ENCODE data around the gene STARD10. TPM values are rescaled to one million over a fixed set of nuclear protein-coding genes. Genes with fewer than 3 reads are reported as not detected.

STARD10 gene
- total RNA-seq, 2 donors from 2014 or later: 32.2 to 33.3 TPM

GRCh38 chr11:72779495-72780128, 14.2 kb downstream of the STARD10 start:
- Mint-ChIP-seq H3K9me3 (no peaks in the 10 kb centered on the region), H3K27ac (no peak overlapping the region), H3K27me3 (ENCODE audit: insufficient read depth) (peaks cover 7% of the 10 kb centered on the region), H3K4me3 (peak overlapping the region; percentile 65), H3K4me1 (peaks cover 11% of the 10 kb centered on the region), H3K36me3 (ENCODE audit: low read depth) (peaks cover 5% of the 10 kb centered on the region)
- Histone ChIP-seq H3K36me3 (ENCODE audit: control insufficient read depth, insufficient read depth, low read length) (no peaks in the 10 kb centered on the region), H3K9me3 (ENCODE audit: control insufficient read depth, low read length) (no peaks in the 10 kb centered on the region), H3K4me1 (ENCODE audit: control insufficient read depth, insufficient read depth, low read length) (peaks cover 4% of the 10 kb centered on the region), H3K27ac (ENCODE audit: low read depth, low read length) (no peak overlapping the region), H3K4me3 (ENCODE audit: low read length) (no peak overlapping the region), H3K9ac (ENCODE audit: extremely low read depth, low read length, poor library complexity, severe bottlenecking) (no peak overlapping the region), H3K27me3 (ENCODE audit: control insufficient read depth, insufficient read depth, low read length, poor library complexity, severe bottlenecking) (peaks cover 14% of the 10 kb centered on the region)
- WGBS, 2 experiments (ENCODE audit: insufficient coverage in 1 of 2, insufficient read length in 1 of 2): 89 to 90% methylated on average over 3 to 4 of the region's 4 CpGs
- no peak for DNase-seq
- TF ChIP-seq CTCF (conservative IDR thresholded peaks at IDR 0.05): no peak

GRCh38 chr11:72778535-72779494, 15.0 kb downstream of the STARD10 start:
- Histone ChIP-seq H3K4me1 (ENCODE audit: control insufficient read depth, insufficient read depth, low read length) (peaks cover 4% of the 10 kb centered on the region), H3K36me3 (ENCODE audit: control insufficient read depth, insufficient read depth, low read length) (no peaks in the 10 kb centered on the region), H3K4me3 (ENCODE audit: low read length) (no peak overlapping the region), H3K9ac (ENCODE audit: extremely low read depth, low read length, poor library complexity, severe bottlenecking) (no peak overlapping the region), H3K27ac (ENCODE audit: low read depth, low read length) (no peak overlapping the region), H3K27me3 (ENCODE audit: control insufficient read depth, insufficient read depth, low read length, poor library complexity, severe bottlenecking) (peaks cover 14% of the 10 kb centered on the region), H3K9me3 (ENCODE audit: control insufficient read depth, low read length) (no peaks in the 10 kb centered on the region)
- Mint-ChIP-seq H3K9me3 (no peaks in the 10 kb centered on the region), H3K27me3 (ENCODE audit: insufficient read depth) (peaks cover 7% of the 10 kb centered on the region), H3K27ac (no peak overlapping the region), H3K4me1 (peaks cover 11% of the 10 kb centered on the region), H3K36me3 (ENCODE audit: low read depth) (peaks cover 5% of the 10 kb centered on the region), H3K4me3 (no peak overlapping the region)
- WGBS, 2 experiments (ENCODE audit: insufficient coverage in 1 of 2, insufficient read length in 1 of 2): 87 to 100% methylated on average over 3 to 7 of the region's 7 CpGs
- no peak for TF ChIP-seq CTCF (conservative IDR thresholded peaks at IDR 0.05)
- peak; percentile 53 for DNase-seq

- no peak overlapping the region for H3K4me3 Mint-ChIP-seq
- H3K27me3 Mint-ChIP-seq (ENCODE audit: insufficient read depth): peaks cover 7% of the 10 kb centered on the region
- peaks cover 4% of the 10 kb centered on the region for H3K4me1 ChIP-seq (ENCODE audit: control insufficient read depth, insufficient read depth, low read length)
Observed at GRCh38 chr11:72777755-72778278, 16.0 kb downstream of the STARD10 start.

More at GRCh38 chr11:72777755-72778278, 16.0 kb downstream of the STARD10 start:
- Histone ChIP-seq H3K27ac (ENCODE audit: low read depth, low read length) (peak overlapping the region; percentile 29), H3K9me3 (ENCODE audit: control insufficient read depth, low read length) (no peaks in the 10 kb centered on the region), H3K27me3 (ENCODE audit: control insufficient read depth, insufficient read depth, low read length, poor library complexity, severe bottlenecking) (peaks cover 14% of the 10 kb centered on the region), H3K36me3 (ENCODE audit: control insufficient read depth, insufficient read depth, low read length) (no peaks in the 10 kb centered on the region), H3K4me3 (ENCODE audit: low read length) (no peak overlapping the region), H3K9ac (ENCODE audit: extremely low read depth, low read length, poor library complexity, severe bottlenecking) (no peak overlapping the region)
- 70 to 92% methylated on average over 5 of the region's 5 CpGs for WGBS, 2 experiments (ENCODE audit: insufficient coverage in 1 of 2, insufficient read length in 1 of 2)
- no peaks in the 10 kb centered on the region for H3K9me3 Mint-ChIP-seq
- no peak for DNase-seq
- no peak for TF ChIP-seq CTCF (conservative IDR thresholded peaks at IDR 0.05)
- H3K27ac Mint-ChIP-seq: no peak overlapping the region
- peaks cover 5% of the 10 kb centered on the region for H3K36me3 Mint-ChIP-seq (ENCODE audit: low read depth)
- H3K4me1 Mint-ChIP-seq: peaks cover 11% of the 10 kb centered on the region

Measured in endodermal cell (in vitro differentiated cells).